GM12878 (cell line): ENCODE data around the gene CC2D1A. TPM values are rescaled to one million over a fixed set of nuclear protein-coding genes. Genes with fewer than 3 reads are reported as not detected.

Experiments used
- ATF3 ChIP-seq: IDR thresholded peaks from 2 replicates; pipeline ENCODE4 v1.6.1; 2011; ENCODE audit warnings: low read depth, mild to moderate bottlenecking, low read length, moderate library complexity, borderline replicate concordance; ENCODE audit errors: extremely low read depth
- ATF7 ChIP-seq: fragments of 450-650 bp; IDR thresholded peaks from 2 replicates; pipeline ENCODE4 v1.6.1; 2016; ENCODE audit warnings: low read depth, mild to moderate bottlenecking
- BRCA1 ChIP-seq: IDR thresholded peaks from 2 replicates; pipeline ENCODE4 v1.6.1; 2011; ENCODE audit warnings: low read depth, low read length, improper control_type of control experiment
- CTCF ChIP-seq, 3 experiments: IDR thresholded peaks in 2 of 3; conservative IDR thresholded peaks in 1 of 3; 2 replicates each; pipeline ENCODE4 v1.5.1; 2011; ENCODE audit warnings: low read depth in 3 of 3, low read length in 3 of 3, mild to moderate bottlenecking in 3 of 3, control low read depth in 2 of 3, moderate library complexity in 2 of 3, inconsistent platforms in 1 of 3, mixed read lengths in 1 of 3; ENCODE audit not compliant: control insufficient read depth in 2 of 3, insufficient read depth in 1 of 3; ENCODE audit errors: extremely low read depth in 1 of 3
- MEF2B ChIP-seq: fragments of 450-650 bp; IDR thresholded peaks from 2 replicates; pipeline ENCODE4 v1.6.1; 2018; ENCODE audit warnings: mild to moderate bottlenecking, moderate library complexity; ENCODE audit not compliant: partially characterized antibody, poor library complexity, severe bottlenecking
- NKRF ChIP-seq: fragments of 450-650 bp; conservative IDR thresholded peaks from 2 replicates; pipeline ENCODE4 v1.6.1; 2017; ENCODE audit warnings: mild to moderate bottlenecking, moderate library complexity
- NR2C1 ChIP-seq: fragments of 450-650 bp; IDR thresholded peaks from 2 replicates; pipeline ENCODE4 v1.6.1; 2017; ENCODE audit warnings: antibody characterized with exemption, mild to moderate bottlenecking, moderate library complexity
- NRF1 ChIP-seq: conservative IDR thresholded peaks from 2 replicates; pipeline ENCODE4 v1.6.1; 2011; ENCODE audit warnings: mild to moderate bottlenecking, low read depth, low read length, improper control_type of control experiment
- USF1 ChIP-seq: IDR thresholded peaks from 2 replicates; pipeline ENCODE4 v1.6.1; 2011; ENCODE audit warnings: borderline replicate concordance, low read depth, mild to moderate bottlenecking, moderate library complexity, mixed read lengths, low read length; ENCODE audit not compliant: insufficient read depth; ENCODE audit errors: extremely low read length
- ZNF207 ChIP-seq: fragments of 450-650 bp; IDR thresholded peaks from 2 replicates; pipeline ENCODE4 v1.6.1; 2014; ENCODE audit warnings: antibody characterized with exemption, mild to moderate bottlenecking, borderline replicate concordance
- polyA plus RNA-seq, 11 experiments: library from polyadenylated mRNA; depleted of rRNA in 4 of 11; unstranded in 6 of 11; stranded (reverse) in 5 of 11; fragments of >200 nt; fragmentation: Nextera tagmentation in 4 of 11; fragmentation: Illumina TruSeq in 1 of 11; extraction: Ambion mirVana in 4 of 11; extraction: Trizol in 1 of 11; gene quantifications; 1 replicate in 1 of 11; 2 replicates in 10 of 11; pipeline versions ENCODE4 v1.2.1 to v1.2.3, GENCODE V29; 2011 to 2016; ENCODE audit warnings: inconsistent platforms in 2 of 11, missing spikeins in 2 of 11, low read depth in 1 of 11
- total RNA-seq, 4 experiments: library from RNA; depleted of rRNA in 3 of 4; stranded (reverse); fragments of >200 nt in 3 of 4; fragmentation: Illumina TruSeq in 1 of 4; extraction: Trizol in 1 of 4; gene quantifications; 2 replicates each; pipeline versions ENCODE4 v1.2.1 to v1.2.3, GENCODE V29; 2013 to 2021
- TF ChIP-seq, protein P1 (sequence below): fragments of 450-650 bp; IDR thresholded peaks from 2 replicates; pipeline ENCODE4 v1.6.1; 2017; ENCODE audit warnings: antibody characterized with exemption, mild to moderate bottlenecking, moderate library complexity
- TF ChIP-seq, protein P2 (sequence below): IDR thresholded peaks from 2 replicates; pipeline ENCODE4 v1.6.1; 2012; ENCODE audit warnings: low read length, inconsistent platforms
- TF ChIP-seq, protein P3 (sequence below): fragments of 450-650 bp; IDR thresholded peaks from 2 replicates; pipeline ENCODE4 v1.6.1; 2016; ENCODE audit warnings: mild to moderate bottlenecking, moderate library complexity, borderline replicate concordance

CC2D1A gene
- total and polyA plus RNA-seq, 10 of the 15 experiments (the other 5 are each of a cell fraction or from before 2014, with no cell fraction given): 0.13 to 36.1 (median 16.1) TPM

DNA sequence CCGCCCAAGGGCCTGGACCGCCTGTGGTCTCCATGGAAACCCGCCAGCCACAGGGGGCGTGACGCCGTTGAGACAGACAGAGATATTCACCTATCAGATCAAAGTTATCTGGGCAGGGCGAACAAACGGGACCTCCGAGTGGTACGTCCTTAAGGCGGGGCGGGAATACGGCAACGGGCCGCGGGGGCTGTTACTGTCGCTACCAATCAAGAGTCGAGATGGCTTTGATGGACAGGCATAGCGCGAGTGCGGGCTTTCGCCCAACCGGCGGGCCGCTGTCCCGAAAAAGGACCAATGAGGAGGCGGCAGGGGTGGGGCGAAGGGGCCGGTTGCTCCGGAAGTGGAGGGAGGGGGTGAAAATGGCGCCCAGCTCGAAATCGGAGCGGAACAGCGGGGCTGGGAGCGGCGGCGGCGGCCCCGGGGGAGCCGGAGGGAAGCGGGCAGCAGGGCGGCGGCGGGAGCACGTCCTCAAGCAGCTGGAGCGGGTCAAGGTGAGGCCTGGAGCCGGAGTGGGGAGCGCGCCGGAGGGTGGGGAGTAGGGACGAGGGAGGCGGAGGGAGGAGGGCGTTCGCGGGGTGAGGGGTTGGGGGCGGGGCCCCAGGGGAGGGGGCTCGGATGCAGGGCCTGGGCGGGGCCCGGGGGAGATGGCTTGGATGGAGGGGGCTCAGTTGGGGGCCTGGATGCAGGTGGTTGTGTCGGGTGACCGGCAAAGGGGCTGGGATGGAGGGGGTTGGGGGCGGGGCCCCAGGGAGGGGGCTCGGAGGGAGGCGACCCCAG lies 46.3 kb downstream of the CC2D1A start, which contains the start of gene DCAF15 (continued):
- TF ChIP-seq USF1: no peak
- peak; percentile 90 for TF ChIP-seq NKRF
- TF ChIP-seq, protein P1, sequence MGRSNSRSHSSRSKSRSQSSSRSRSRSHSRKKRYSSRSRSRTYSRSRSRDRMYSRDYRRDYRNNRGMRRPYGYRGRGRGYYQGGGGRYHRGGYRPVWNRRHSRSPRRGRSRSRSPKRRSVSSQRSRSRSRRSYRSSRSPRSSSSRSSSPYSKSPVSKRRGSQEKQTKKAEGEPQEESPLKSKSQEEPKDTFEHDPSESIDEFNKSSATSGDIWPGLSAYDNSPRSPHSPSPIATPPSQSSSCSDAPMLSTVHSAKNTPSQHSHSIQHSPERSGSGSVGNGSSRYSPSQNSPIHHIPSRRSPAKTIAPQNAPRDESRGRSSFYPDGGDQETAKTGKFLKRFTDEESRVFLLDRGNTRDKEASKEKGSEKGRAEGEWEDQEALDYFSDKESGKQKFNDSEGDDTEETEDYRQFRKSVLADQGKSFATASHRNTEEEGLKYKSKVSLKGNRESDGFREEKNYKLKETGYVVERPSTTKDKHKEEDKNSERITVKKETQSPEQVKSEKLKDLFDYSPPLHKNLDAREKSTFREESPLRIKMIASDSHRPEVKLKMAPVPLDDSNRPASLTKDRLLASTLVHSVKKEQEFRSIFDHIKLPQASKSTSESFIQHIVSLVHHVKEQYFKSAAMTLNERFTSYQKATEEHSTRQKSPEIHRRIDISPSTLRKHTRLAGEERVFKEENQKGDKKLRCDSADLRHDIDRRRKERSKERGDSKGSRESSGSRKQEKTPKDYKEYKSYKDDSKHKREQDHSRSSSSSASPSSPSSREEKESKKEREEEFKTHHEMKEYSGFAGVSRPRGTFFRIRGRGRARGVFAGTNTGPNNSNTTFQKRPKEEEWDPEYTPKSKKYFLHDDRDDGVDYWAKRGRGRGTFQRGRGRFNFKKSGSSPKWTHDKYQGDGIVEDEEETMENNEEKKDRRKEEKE: no peak
- TF ChIP-seq ATF7: peak; percentile 27; the same call in 1 of the 2 replicates
- TF ChIP-seq CTCF (IDR thresholded peaks at IDR 0.05 in 2 of 3, conservative IDR thresholded peaks at IDR 0.05 in 1 of 3; ENCODE audit: control insufficient read depth in 2 of 3, extremely low read depth in 1 of 3, insufficient read depth in 1 of 3, low read depth in 3 of 3, low read length in 3 of 3): no peak
- no peak for TF ChIP-seq ZNF207
- TF ChIP-seq NRF1: no peak
- no peak for TF ChIP-seq ATF3
- TF ChIP-seq NR2C1: peak; percentile 84
- TF ChIP-seq BRCA1: no peak
- TF ChIP-seq, protein P2, sequence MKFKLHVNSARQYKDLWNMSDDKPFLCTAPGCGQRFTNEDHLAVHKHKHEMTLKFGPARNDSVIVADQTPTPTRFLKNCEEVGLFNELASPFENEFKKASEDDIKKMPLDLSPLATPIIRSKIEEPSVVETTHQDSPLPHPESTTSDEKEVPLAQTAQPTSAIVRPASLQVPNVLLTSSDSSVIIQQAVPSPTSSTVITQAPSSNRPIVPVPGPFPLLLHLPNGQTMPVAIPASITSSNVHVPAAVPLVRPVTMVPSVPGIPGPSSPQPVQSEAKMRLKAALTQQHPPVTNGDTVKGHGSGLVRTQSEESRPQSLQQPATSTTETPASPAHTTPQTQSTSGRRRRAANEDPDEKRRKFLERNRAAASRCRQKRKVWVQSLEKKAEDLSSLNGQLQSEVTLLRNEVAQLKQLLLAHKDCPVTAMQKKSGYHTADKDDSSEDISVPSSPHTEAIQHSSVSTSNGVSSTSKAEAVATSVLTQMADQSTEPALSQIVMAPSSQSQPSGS: no peak
- TF ChIP-seq MEF2B: peak; percentile 25
- TF ChIP-seq, protein P3, sequence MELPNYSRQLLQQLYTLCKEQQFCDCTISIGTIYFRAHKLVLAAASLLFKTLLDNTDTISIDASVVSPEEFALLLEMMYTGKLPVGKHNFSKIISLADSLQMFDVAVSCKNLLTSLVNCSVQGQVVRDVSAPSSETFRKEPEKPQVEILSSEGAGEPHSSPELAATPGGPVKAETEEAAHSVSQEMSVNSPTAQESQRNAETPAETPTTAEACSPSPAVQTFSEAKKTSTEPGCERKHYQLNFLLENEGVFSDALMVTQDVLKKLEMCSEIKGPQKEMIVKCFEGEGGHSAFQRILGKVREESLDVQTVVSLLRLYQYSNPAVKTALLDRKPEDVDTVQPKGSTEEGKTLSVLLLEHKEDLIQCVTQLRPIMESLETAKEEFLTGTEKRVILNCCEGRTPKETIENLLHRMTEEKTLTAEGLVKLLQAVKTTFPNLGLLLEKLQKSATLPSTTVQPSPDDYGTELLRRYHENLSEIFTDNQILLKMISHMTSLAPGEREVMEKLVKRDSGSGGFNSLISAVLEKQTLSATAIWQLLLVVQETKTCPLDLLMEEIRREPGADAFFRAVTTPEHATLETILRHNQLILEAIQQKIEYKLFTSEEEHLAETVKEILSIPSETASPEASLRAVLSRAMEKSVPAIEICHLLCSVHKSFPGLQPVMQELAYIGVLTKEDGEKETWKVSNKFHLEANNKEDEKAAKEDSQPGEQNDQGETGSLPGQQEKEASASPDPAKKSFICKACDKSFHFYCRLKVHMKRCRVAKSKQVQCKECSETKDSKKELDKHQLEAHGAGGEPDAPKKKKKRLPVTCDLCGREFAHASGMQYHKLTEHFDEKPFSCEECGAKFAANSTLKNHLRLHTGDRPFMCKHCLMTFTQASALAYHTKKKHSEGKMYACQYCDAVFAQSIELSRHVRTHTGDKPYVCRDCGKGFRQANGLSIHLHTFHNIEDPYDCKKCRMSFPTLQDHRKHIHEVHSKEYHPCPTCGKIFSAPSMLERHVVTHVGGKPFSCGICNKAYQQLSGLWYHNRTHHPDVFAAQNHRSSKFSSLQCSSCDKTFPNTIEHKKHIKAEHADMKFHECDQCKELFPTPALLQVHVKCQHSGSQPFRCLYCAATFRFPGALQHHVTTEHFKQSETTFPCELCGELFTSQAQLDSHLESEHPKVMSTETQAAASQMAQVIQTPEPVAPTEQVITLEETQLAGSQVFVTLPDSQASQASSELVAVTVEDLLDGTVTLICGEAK: peak; percentile 78; the same call in 1 of the 2 replicates
